DND-41 (cell line): ENCODE results near the gene PRDX5.

Source experiments
- CTCF ChIP-seq: IDR thresholded peaks from 2 replicates; pipeline ENCODE4 v1.5.1; 2012; ENCODE audit warnings: borderline replicate concordance, low read length, moderate library complexity, mild to moderate bottlenecking; ENCODE audit not compliant: poor library complexity, severe bottlenecking; ENCODE audit errors: extremely low read depth
- EZH2 ChIP-seq: IDR thresholded peaks from 3 replicates; pipeline ENCODE4 v1.6.1; 2012; ENCODE audit warnings: borderline replicate concordance, low read depth, mild to moderate bottlenecking, moderate library complexity, low read length, inconsistent platforms; ENCODE audit not compliant: severe bottlenecking

- TF ChIP-seq CTCF (peak; percentile 50), EZH2 (no peak)
Observed at GRCh38 chr11:64331569-64332371, 13.8 kb downstream of the PRDX5 start.
